GM04504 (cell line): Measurements from ENCODE around the gene KCNK10.

Experiments used
- DNase-seq: peaks from one replicate; pipeline ENCODE4 v3.0.0-alpha.2; 2012; ENCODE audit warnings: low read depth

KCNK10 gene

GRCh38 chr14:88170333-88170732 is 152.7 kb downstream of the KCNK10 start:
- DNase-seq: no peak

GRCh38 chr14:88168498-88169165 is 154.4 kb downstream of the KCNK10 start:
- DNase-seq: peak; percentile 7

- DNase-seq: no peak
Observed at GRCh38 chr14:88168025-88168424, 155.0 kb downstream of the KCNK10 start.

- no peak for DNase-seq
Observed at GRCh38 chr14:88166616-88167015, 156.5 kb downstream of the KCNK10 start.

- DNase-seq: no peak
Observed at GRCh38 chr14:88164906-88165534, 158.0 kb downstream of the KCNK10 start.

GRCh38 chr14:88163731-88164255 is 159.3 kb downstream of the KCNK10 start:
- no peak for DNase-seq

GRCh38 chr14:88156127-88156526 is 166.9 kb downstream of the KCNK10 start:
- DNase-seq: no peak

- DNase-seq: no peak
Observed at GRCh38 chr14:88154926-88155325, 168.1 kb downstream of the KCNK10 start.

GRCh38 chr14:88154321-88154720 is 168.7 kb downstream of the KCNK10 start:
- no peak for DNase-seq

- no peak for DNase-seq
Observed at GRCh38 chr14:88146881-88147649, 176.0 kb downstream of the KCNK10 start.

- DNase-seq: no peak
Observed at GRCh38 chr14:88143810-88144209, 179.3 kb downstream of the KCNK10 start.

GRCh38 chr14:88142997-88143396 is 180.1 kb downstream of the KCNK10 start:
- DNase-seq: no peak

GRCh38 chr14:88140874-88141273 is 182.2 kb downstream of the KCNK10 start:
- no peak for DNase-seq

GRCh38 chr14:88137327-88137726 is 185.7 kb downstream of the KCNK10 start:
- no peak for DNase-seq
